H1 (cell line): ENCODE measurements around the gene KCNA5. TPM values are rescaled to one million over a fixed set of nuclear protein-coding genes. Genes with fewer than 3 reads are reported as not detected.

Experiments used
- CTCF ChIA-PET: fragments of 300-600 bp; sonication (Branson Sonifier 250); formaldehyde crosslinking; loops from one replicate; lab custom pipeline; 2021; ENCODE audit not compliant: partially characterized antibody; lab: Charles Lee
- POLR2A ChIA-PET: fragments of 300-600 bp; sonication (Branson Sonifier 250); formaldehyde crosslinking; loops from one replicate; lab custom pipeline; 2021; ENCODE audit warnings: inconsistent platforms; ENCODE audit not compliant: partially characterized antibody; lab: Charles Lee
- DNase-seq, 2 experiments: peaks; one replicate each; pipeline versions ENCODE4 v3.0.0 to v3.0.0-alpha.2; 2010 to 2022; ENCODE audit warnings: low spot score in 2 of 2, low read depth in 1 of 2, mixed read lengths in 1 of 2
- FAIRE-seq: peaks from 2 replicates; lab custom pipeline; 2011; peaks lifted over from hg19 to GRCh38; lab: Jason Lieb, UNC
- H2AFZ ChIP-seq: 2 replicates; pipeline ENCODE4 v1.8.1; 2012; ENCODE audit warnings: low read length, inconsistent platforms
- H2AK5ac ChIP-seq: 2 replicates; pipeline ENCODE4 v1.6.1; 2013; ENCODE audit warnings: low read depth, low read length
- H2BK120ac ChIP-seq: replicated peaks from 2 replicates; pipeline ENCODE3; 2013; ENCODE audit warnings: low read depth, low read length, inconsistent platforms
- H2BK12ac ChIP-seq: 2 replicates; pipeline ENCODE4 v1.6.1; 2013; ENCODE audit warnings: low read depth, low read length
- H2BK15ac ChIP-seq: 2 replicates; pipeline ENCODE4 v1.6.1; 2013; ENCODE audit warnings: low read length
- H2BK20ac ChIP-seq: 2 replicates; pipeline ENCODE4 v1.6.1; 2013; ENCODE audit warnings: low read length
- H2BK5ac ChIP-seq: 2 replicates; pipeline ENCODE4 v1.6.1; 2013; ENCODE audit warnings: low read depth, low read length
- H3K14ac ChIP-seq: 2 replicates; pipeline ENCODE4 v1.6.1; 2013; ENCODE audit warnings: inconsistent platforms; ENCODE audit not compliant: insufficient read length
- H3K18ac ChIP-seq: 2 replicates; pipeline ENCODE4 v1.6.1; 2013; ENCODE audit warnings: low read length; ENCODE audit errors: extremely low read depth
- H3K23ac ChIP-seq: 2 replicates; pipeline ENCODE4 v1.6.1; 2013; ENCODE audit warnings: inconsistent platforms; ENCODE audit not compliant: insufficient read length
- H3K23me2 ChIP-seq: 2 replicates; pipeline ENCODE4 v1.6.1; 2013; ENCODE audit warnings: low read depth, low read length
- H3K27ac ChIP-seq: 2 replicates; pipeline ENCODE4 v1.6.1; 2011; ENCODE audit warnings: low read depth, low read length, inconsistent platforms
- H3K27me3 ChIP-seq, 4 experiments: replicated peaks in 1 of 4; 1 replicate in 1 of 4; 2 replicates in 3 of 4; pipeline versions ENCODE4 v1.6.1 to v1.8.1; 2011 to 2013; ENCODE audit warnings: low read length in 3 of 4, mild to moderate bottlenecking in 3 of 4, inconsistent platforms in 2 of 4, mixed read lengths in 2 of 4, moderate library complexity in 1 of 4; ENCODE audit not compliant: control insufficient read depth in 3 of 4, insufficient read depth in 3 of 4; ENCODE audit errors: extremely low read depth in 1 of 4
- H3K36me3 ChIP-seq, 4 experiments: 2 replicates each; pipeline versions ENCODE4 v1.6.1 to v1.8.1; 2011 to 2013; ENCODE audit warnings: mild to moderate bottlenecking in 4 of 4, low read length in 3 of 4, moderate library complexity in 2 of 4, control low read depth in 1 of 4, inconsistent platforms in 1 of 4; ENCODE audit not compliant: insufficient read depth in 4 of 4, control insufficient read depth in 2 of 4
- H3K4ac ChIP-seq: replicated peaks from 2 replicates; pipeline ENCODE3; 2013; ENCODE audit warnings: low read length, low read depth, mixed read lengths, inconsistent platforms; ENCODE audit not compliant: insufficient read length
- H3K4me1 ChIP-seq, 4 experiments: replicated peaks in 1 of 4; 1 replicate in 1 of 4; 2 replicates in 3 of 4; pipeline versions ENCODE4 v1.6.1 to v1.8.1; 2011 to 2013; ENCODE audit warnings: low read length in 3 of 4, inconsistent platforms in 2 of 4, mixed read lengths in 1 of 4; ENCODE audit not compliant: insufficient read depth in 4 of 4, control insufficient read depth in 3 of 4
- H3K4me2 ChIP-seq, 2 experiments: 2 replicates each; pipeline versions ENCODE4 v1.6.1 to v1.8.1; 2011 to 2013; ENCODE audit warnings: low read depth in 2 of 2, low read length in 2 of 2, control low read depth in 1 of 2, inconsistent platforms in 1 of 2, mild to moderate bottlenecking in 1 of 2; ENCODE audit not compliant: insufficient read depth in 1 of 2
- H3K4me3 ChIP-seq, 4 experiments: fragments of 200-600, 300-600 bp in 1 of 4; sonication (generic), shearing (Covaris generic), sonication (Bioruptor Twin) in 1 of 4; 2 replicates each; pipeline versions ENCODE4 v1.5.1 to v1.8.1; 2011 to 2016; ENCODE audit warnings: low read length in 4 of 4, low read depth in 3 of 4, control low read depth in 2 of 4, inconsistent platforms in 2 of 4, mild to moderate bottlenecking in 2 of 4, mixed read lengths in 1 of 4, moderate library complexity in 1 of 4; ENCODE audit not compliant: insufficient read depth in 2 of 4; ENCODE audit errors: extremely low read depth in 1 of 4
- H3K56ac ChIP-seq: replicated peaks from 2 replicates; pipeline ENCODE3; 2013; ENCODE audit warnings: low read depth, mild to moderate bottlenecking, mixed read lengths, low read length, inconsistent platforms; ENCODE audit not compliant: insufficient read length
- H3K79me1 ChIP-seq: 2 replicates; pipeline ENCODE4 v1.6.1; 2013; ENCODE audit warnings: low read depth, low read length, control low read depth
- H3K79me2 ChIP-seq, 2 experiments: 2 replicates each; pipeline versions ENCODE4 v1.6.1 to v1.8.1; 2012 to 2013; ENCODE audit warnings: low read length in 2 of 2, mild to moderate bottlenecking in 2 of 2, inconsistent platforms in 1 of 2; ENCODE audit not compliant: insufficient read depth in 2 of 2, control insufficient read depth in 1 of 2
- H3K9ac ChIP-seq, 4 experiments: replicated peaks in 1 of 4; 1 replicate in 1 of 4; 2 replicates in 3 of 4; pipeline versions ENCODE4 v1.6.1 to v1.8.1; 2011 to 2013; ENCODE audit warnings: low read depth in 3 of 4, low read length in 3 of 4, control low read depth in 2 of 4, mild to moderate bottlenecking in 2 of 4, moderate library complexity in 2 of 4, inconsistent platforms in 1 of 4; ENCODE audit errors: extremely low read depth in 1 of 4
- H3K9me3 ChIP-seq, 2 experiments: 2 replicates each; pipeline versions ENCODE4 v1.6.1 to v1.8.1; 2012 to 2013; ENCODE audit warnings: mild to moderate bottlenecking in 2 of 2, moderate library complexity in 2 of 2, control low read depth in 1 of 2, inconsistent platforms in 1 of 2, low read depth in 1 of 2, low read length in 1 of 2, mixed read lengths in 1 of 2; ENCODE audit not compliant: insufficient read depth in 2 of 2
- H4K20me1 ChIP-seq, 2 experiments: replicated peaks in 1 of 2; 2 replicates each; pipeline versions ENCODE3 to v1.8.1; 2011 to 2013; ENCODE audit warnings: inconsistent platforms in 2 of 2, low read length in 2 of 2, mild to moderate bottlenecking in 1 of 2; ENCODE audit not compliant: insufficient read depth in 2 of 2, control insufficient read depth in 1 of 2
- H4K5ac ChIP-seq: 2 replicates; pipeline ENCODE4 v1.6.1; 2013; ENCODE audit warnings: low read length, low read depth, mixed read lengths, inconsistent platforms; ENCODE audit not compliant: insufficient read length
- H4K8ac ChIP-seq: 2 replicates; pipeline ENCODE4 v1.8.0; 2013; ENCODE audit warnings: mild to moderate bottlenecking, moderate library complexity, low read length, inconsistent platforms; ENCODE audit not compliant: insufficient read depth; ENCODE audit errors: extremely low read depth
- H4K91ac ChIP-seq: replicated peaks from 2 replicates; pipeline ENCODE3; 2013; ENCODE audit warnings: low read length, mixed read lengths, inconsistent platforms; ENCODE audit not compliant: insufficient read length
- CHD2 ChIP-seq: IDR thresholded peaks from 2 replicates; pipeline ENCODE4 v1.6.1; 2012; ENCODE audit warnings: low read length, improper control_type of control experiment
- EZH2 ChIP-seq: fragments of 200-600 bp; sonication (generic); IDR thresholded peaks from 2 replicates; pipeline ENCODE4 v1.7.1; 2012; ENCODE audit warnings: low read depth, mild to moderate bottlenecking, moderate library complexity, low read length, inconsistent platforms; ENCODE audit not compliant: severe bottlenecking
- FOSL1 ChIP-seq: IDR thresholded peaks from 2 replicates; pipeline ENCODE4 v1.6.1; 2011; ENCODE audit warnings: mild to moderate bottlenecking, low read depth, low read length, moderate library complexity; ENCODE audit not compliant: insufficient read depth
- HDAC2 ChIP-seq, 2 experiments: fragments of 300-600 bp in 1 of 2; sonication (generic) in 1 of 2; IDR thresholded peaks; 2 replicates each; pipeline ENCODE4 v1.6.1; 2011 to 2012; ENCODE audit warnings: low read depth in 2 of 2, low read length in 2 of 2, mild to moderate bottlenecking in 2 of 2, moderate library complexity in 2 of 2, borderline replicate concordance in 1 of 2, inconsistent platforms in 1 of 2
- KDM1A ChIP-seq: fragments of 200-600, 300-600 bp; sonication (generic); IDR thresholded peaks from 2 replicates; pipeline ENCODE4 v1.7.1; 2016; ENCODE audit warnings: mild to moderate bottlenecking, low read length, borderline replicate concordance
- POU5F1 ChIP-seq: IDR thresholded peaks from 2 replicates; pipeline ENCODE4 v1.6.1; 2011; ENCODE audit warnings: low read depth, mild to moderate bottlenecking, low read length, moderate library complexity
- RNF2 ChIP-seq: fragments of 200-900, 300-1000 bp; sonication (generic); IDR thresholded peaks from 2 replicates; pipeline ENCODE4 v1.7.1; 2016; ENCODE audit warnings: borderline replicate concordance, low read depth, mild to moderate bottlenecking, antibody characterized with exemption, low read length; ENCODE audit not compliant: poor library complexity, severe bottlenecking; ENCODE audit errors: missing control alignments
- RXRA ChIP-seq: IDR thresholded peaks from 2 replicates; pipeline ENCODE4 v1.6.1; 2011; ENCODE audit warnings: low read depth, mild to moderate bottlenecking, low read length, moderate library complexity; ENCODE audit not compliant: insufficient read depth
- SP4 ChIP-seq: IDR thresholded peaks from 2 replicates; pipeline ENCODE4 v1.6.1; 2012; ENCODE audit warnings: low read length, inconsistent platforms
- SUZ12 ChIP-seq: fragments of 200-600 bp; sonication (generic); IDR thresholded peaks from 2 replicates; pipeline ENCODE4 v1.6.1; 2012; ENCODE audit warnings: mild to moderate bottlenecking, inconsistent platforms, low read length, moderate library complexity, mixed read lengths
- TAF7 ChIP-seq: optimal IDR thresholded peaks from 2 replicates; pipeline ENCODE3; 2011; ENCODE audit warnings: low read depth, mild to moderate bottlenecking, inconsistent platforms, low read length, moderate library complexity, borderline replicate concordance
- YY1 ChIP-seq: IDR thresholded peaks from 2 replicates; pipeline ENCODE4 v1.6.1; 2011; ENCODE audit warnings: low read depth, mild to moderate bottlenecking, low read length
- whole genome bisulfite sequencing, 2 experiments: shearing (Covaris generic) in 1 of 2; methylation state at CpG; one replicate each; pipeline versions ENCODE4 v1.1.6 to v1.1.7; 2013 to 2015; ENCODE audit warnings: low lambda C conversion rate in 2 of 2, mixed read lengths in 2 of 2, inconsistent platforms in 1 of 2, low coverage in 1 of 2, missing lambda C conversion rate in 1 of 2; ENCODE audit not compliant: insufficient replicate concordance in 2 of 2, insufficient coverage in 1 of 2, insufficient read length in 1 of 2; ENCODE audit errors: extremely low coverage in 1 of 2, missing lambda C conversion rate in 1 of 2; 5-methylcytosine and 5-hydroxymethylcytosine counted together
- polyA plus RNA-seq, 7 experiments: library from polyadenylated mRNA; depleted of rRNA in 3 of 7; stranded (reverse) in 5 of 7; unstranded in 2 of 7; fragments of >200 nt in 5 of 7; fragments of 200-250 nt in 2 of 7; gene quantifications; 1 replicate in 5 of 7; 2 replicates in 1 of 7; 4 replicates in 1 of 7; pipeline versions ENCODE4 v1.2.1 to v1.2.3, GENCODE V29; 2011 to 2013; ENCODE audit warnings: missing spikeins in 2 of 7, mixed read lengths in 2 of 7
- total RNA-seq: library from RNA; stranded (reverse); fragmentation: NEBNext Ultra II Directional; extraction: Animal tissue kit (Norgen Biotek cat#: 25700); gene quantifications from 2 replicates; pipeline ENCODE4 v1.2.1, GENCODE V29; 2021

KCNA5 gene
- total and polyA plus RNA-seq, 2 of the 8 experiments (the other 6 are each of a cell fraction or from before 2014, with no cell fraction given), result 0.20 to 0.29 TPM

GRCh38 chr12:5016526-5016925, 27.2 kb upstream of the KCNA5 start:
- WGBS, 2 experiments, result 81% methylated on average over 5 of the region's 5 CpGs; no CpG with 5 or more reads in 1 of the 2 experiments

More at GRCh38 chr12:5016526-5016925, 27.2 kb upstream of the KCNA5 start:
- H2BK5ac ChIP-seq, result no peak overlapping the region
- no peak overlapping the region for H3K27ac ChIP-seq
- H2BK20ac ChIP-seq, result no peak overlapping the region
- H3K14ac ChIP-seq, result no peak overlapping the region
- peaks cover 0 to 8% (median 2%) of the 10 kb centered on the region in 4 experiments; a peak in 3 of 7 replicates for H3K4me1 ChIP-seq
- no peaks in the 10 kb centered on the region for H4K20me1 ChIP-seq
- ChIA-PET POLR2A (no interaction called here), CTCF (interaction anchor here (0.5 to 1.1 kb wide), 5 partner anchors 55 to 843 kb away, joined by 3 to 4 read pairs (median 3); no protein-coding TSS in a partner anchor)
- H2AFZ ChIP-seq, result no peak overlapping the region
- FAIRE-seq (no peak), DNase-seq (no peak)
- no peak overlapping the region for H3K4me2 ChIP-seq
- H2BK15ac ChIP-seq, result peak overlapping the region; percentile 38; the same call in 1 of the 2 replicates
- H4K91ac ChIP-seq, result no peak overlapping the region
- no peaks in the 10 kb centered on the region for H3K79me1 ChIP-seq
- H3K23me2 ChIP-seq, result no peaks in the 10 kb centered on the region; the same call in 1 of the 2 replicates
- H3K27me3 ChIP-seq, result peaks cover 0 to 1% (median 0%) of the 10 kb centered on the region in 4 experiments; a peak in 1 of 7 replicates
- H4K5ac ChIP-seq, result no peak overlapping the region
- no peak overlapping the region for H3K4me3 ChIP-seq
- H4K8ac ChIP-seq, result no peak overlapping the region
- H3K9me3 ChIP-seq, result no peaks in the 10 kb centered on the region
- no peak overlapping the region for H2AK5ac ChIP-seq
- H3K56ac ChIP-seq, result no peak overlapping the region
- H3K9ac ChIP-seq, result no peak overlapping the region
- no peak overlapping the region for H2BK12ac ChIP-seq
- no peaks in the 10 kb centered on the region for H3K36me3 ChIP-seq
- H3K4ac ChIP-seq, result no peak overlapping the region
- H3K18ac ChIP-seq, result no peak overlapping the region
- no peak overlapping the region for H2BK120ac ChIP-seq
- TF ChIP-seq RXRA (no peak), KDM1A (no peak), TAF7 (no peak), HDAC2 (IDR thresholded peaks at IDR 0.05; ENCODE audit: borderline replicate concordance in 1 of 2, low read depth in 2 of 2, low read length in 2 of 2) (no peak), RNF2 (no peak), SP4 (no peak), SUZ12 (no peak), YY1 (no peak), EZH2 (no peak), FOSL1 (no peak), CHD2 (no peak), POU5F1 (no peak)
- no peak overlapping the region for H3K23ac ChIP-seq
- no peaks in the 10 kb centered on the region for H3K79me2 ChIP-seq
